Gastrocnemius medialis (tissue), 4 donors: ENCODE data around the gene CCL18.

ENCODE experiments used
- CTCF ChIP-seq, 5 experiments: fragments of 450-650 bp in 3 of 5; fragments of 200-600 bp in 2 of 5; sonication (generic) in 2 of 5; IDR thresholded peaks in 4 of 5; conservative IDR thresholded peaks in 1 of 5; 1 replicate in 4 of 5; 2 replicates in 1 of 5; pipeline ENCODE4 v1.5.1; 2016 to 2019; ENCODE audit warnings: antibody characterized with exemption in 5 of 5, mild to moderate bottlenecking in 3 of 5, moderate library complexity in 3 of 5
- POLR2A ChIP-seq, 2 donors: fragments of 450-650 bp; IDR thresholded peaks; one replicate each; pipeline ENCODE4 v1.6.1; 2017; ENCODE audit warnings: antibody characterized with exemption in 2 of 2, mild to moderate bottlenecking in 2 of 2, moderate library complexity in 2 of 2

DNA sequence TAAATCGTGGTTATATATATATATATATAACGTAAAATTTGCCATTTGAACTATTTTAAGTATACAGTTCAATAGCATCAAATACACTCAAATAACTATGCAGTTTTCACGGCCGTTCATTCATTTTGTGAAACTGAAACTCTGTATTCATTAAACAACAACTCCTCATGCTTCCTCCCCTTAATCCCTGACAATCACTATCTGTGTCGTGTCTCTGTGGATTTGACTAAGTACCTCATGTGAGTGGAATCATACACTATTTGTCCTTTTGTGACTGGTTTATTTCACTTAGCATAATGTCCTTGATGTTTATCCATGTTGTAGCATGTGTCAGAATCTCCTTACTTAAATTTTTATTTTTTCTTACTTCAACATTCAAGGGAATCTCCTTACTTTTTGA lies 49.1 kb upstream of the CCL18 start:
- TF ChIP-seq CTCF (IDR thresholded peaks at IDR 0.05 in 4 of 5, conservative IDR thresholded peaks at IDR 0.05 in 1 of 5) (no peak), POLR2A (IDR thresholded peaks at IDR 0.05) (no peak)
